Measurements from ENCODE around the gene SGIP1.
"Not testable (repeated sequence)": the region's sequence is repeated elsewhere in the genome, so short reads cannot be mapped to it uniquely, and the experiment has no call there.

Gene SGIP1

GRCh38 chr1:66685265-66685664 is 151.3 kb downstream of the SGIP1 start:
- DNase-seq: no peak

GRCh38 chr1:66685670-66686069 is 151.7 kb downstream of the SGIP1 start:
- DNase-seq: no peak

- DNase-seq: no peak
Measured at GRCh38 chr1:66686406-66686805, 152.5 kb downstream of the SGIP1 start.

- no peak for DNase-seq
Measured at GRCh38 chr1:66687358-66687757, 153.4 kb downstream of the SGIP1 start.

GRCh38 chr1:66690666-66691381 is 156.9 kb downstream of the SGIP1 start:
- DNase-seq: no peak

GRCh38 chr1:66692681-66693080 is 158.7 kb downstream of the SGIP1 start:
- DNase-seq: no peak

- DNase-seq: no peak
Measured at GRCh38 chr1:66693856-66694255, 159.9 kb downstream of the SGIP1 start.

- no peak for DNase-seq
Measured at GRCh38 chr1:66695116-66695515, 161.2 kb downstream of the SGIP1 start.

GRCh38 chr1:66696771-66697170 is 162.8 kb downstream of the SGIP1 start:
- no peak for DNase-seq

GRCh38 chr1:66699213-66699612 is 165.3 kb downstream of the SGIP1 start:
- no peak for DNase-seq

GRCh38 chr1:66704177-66704875 is 170.4 kb downstream of the SGIP1 start:
- no peak for DNase-seq

- no peak for DNase-seq
Measured at GRCh38 chr1:66705110-66705509, 171.2 kb downstream of the SGIP1 start.

GRCh38 chr1:66711420-66711819 is 177.5 kb downstream of the SGIP1 start:
- no peak for DNase-seq

- no peak for DNase-seq
Measured at GRCh38 chr1:66712839-66713238, 178.9 kb downstream of the SGIP1 start.

GRCh38 chr1:66723985-66724384 is 190.0 kb downstream of the SGIP1 start:
- DNase-seq: no peak

GRCh38 chr1:66725885-66726665 is 192.1 kb downstream of the SGIP1 start:
- DNase-seq: peak; percentile 68

GRCh38 chr1:66728021-66728420 is 194.1 kb downstream of the SGIP1 start:
- DNase-seq: no peak

- DNase-seq: not testable (repeated sequence)
Measured at GRCh38 chr1:66728716-66729115, 194.8 kb downstream of the SGIP1 start.

GRCh38 chr1:66729119-66729518 is 195.2 kb downstream of the SGIP1 start:
- peak; percentile 17 for DNase-seq

GRCh38 chr1:66729523-66729922 is 195.6 kb downstream of the SGIP1 start:
- DNase-seq: no peak

- DNase-seq: no peak
Measured at GRCh38 chr1:66730462-66730861, 196.5 kb downstream of the SGIP1 start.

GRCh38 chr1:66731170-66731865 is 197.4 kb downstream of the SGIP1 start:
- no peak for DNase-seq
